Left forelimb (tissue), 1 donor: ENCODE measurements around the gene ATP6V1G2.

Source experiments
- DNase-seq: peaks from one replicate; pipeline ENCODE4 v3.0.0-alpha.2; 2018; ENCODE audit warnings: low spot score

Gene ATP6V1G2

GRCh38 chr6:31547727-31548543 is 1.5 kb upstream of the ATP6V1G2 start:
- no peak for DNase-seq

GRCh38 chr6:31546958-31547726 is 734 bp upstream of the ATP6V1G2 start, which contains the start of gene NFKBIL1:
Gene NFKBIL1, plus strand, starts transcription at chr6:31547608. Its CDS starts 87 bp downstream, at chr6:31547695.
- peak; percentile 96 for DNase-seq

- DNase-seq, result no peak
Measured at GRCh38 chr6:31545291-31545690, 1.1 kb downstream of the ATP6V1G2 start.

GRCh38 chr6:31544676-31545075 is 1.7 kb downstream of the ATP6V1G2 start:
- no peak for DNase-seq

GRCh38 chr6:31543639-31544038 is 2.8 kb downstream of the ATP6V1G2 start:
- DNase-seq, result no peak

- peak; percentile 96 for DNase-seq
Measured at GRCh38 chr6:31541658-31542521, 4.5 kb downstream of the ATP6V1G2 start, which contains the start of gene DDX39B. Gene DDX39B, minus strand, starts transcription at chr6:31542003. Its CDS starts 1,471 bp downstream, at chr6:31540532.

- no peak for DNase-seq
Measured at GRCh38 chr6:31541059-31541657, 5.2 kb downstream of the ATP6V1G2 start.

- no peak for DNase-seq
Measured at GRCh38 chr6:31540640-31541039, 5.8 kb downstream of the ATP6V1G2 start.

- no peak for DNase-seq
Measured at GRCh38 chr6:31538805-31539400, 7.5 kb downstream of the ATP6V1G2 start.

- no peak for DNase-seq
Measured at GRCh38 chr6:31535538-31536324, 10.7 kb downstream of the ATP6V1G2 start.

GRCh38 chr6:31534521-31535040 is 11.8 kb downstream of the ATP6V1G2 start:
- DNase-seq, result no peak

GRCh38 chr6:31534011-31534410 is 12.4 kb downstream of the ATP6V1G2 start:
- DNase-seq, result no peak

- no peak for DNase-seq
Measured at GRCh38 chr6:31533455-31533841, 13.0 kb downstream of the ATP6V1G2 start.

- no peak for DNase-seq
Measured at GRCh38 chr6:31532644-31533454, 13.6 kb downstream of the ATP6V1G2 start.

- DNase-seq, result no peak
Measured at GRCh38 chr6:31531771-31532643, 14.4 kb downstream of the ATP6V1G2 start.

GRCh38 chr6:31531162-31531561 is 15.2 kb downstream of the ATP6V1G2 start:
- no peak for DNase-seq

GRCh38 chr6:31530659-31531058 is 15.7 kb downstream of the ATP6V1G2 start:
- DNase-seq, result no peak
